HG03064 (cell line): ENCODE measurements around the gene ATP2A3.
A peak's percentile ranks its signal among the peaks of the same experiment; 100 is the strongest.

Source experiments
- ATAC-seq: cut with Tn5 transposase; IDR thresholded peaks from one replicate; pipeline ENCODE4 v1.9.1; 2021; ENCODE audit warnings: low read depth; ENCODE audit not compliant: unreplicated experiment

Gene ATP2A3

DNA sequence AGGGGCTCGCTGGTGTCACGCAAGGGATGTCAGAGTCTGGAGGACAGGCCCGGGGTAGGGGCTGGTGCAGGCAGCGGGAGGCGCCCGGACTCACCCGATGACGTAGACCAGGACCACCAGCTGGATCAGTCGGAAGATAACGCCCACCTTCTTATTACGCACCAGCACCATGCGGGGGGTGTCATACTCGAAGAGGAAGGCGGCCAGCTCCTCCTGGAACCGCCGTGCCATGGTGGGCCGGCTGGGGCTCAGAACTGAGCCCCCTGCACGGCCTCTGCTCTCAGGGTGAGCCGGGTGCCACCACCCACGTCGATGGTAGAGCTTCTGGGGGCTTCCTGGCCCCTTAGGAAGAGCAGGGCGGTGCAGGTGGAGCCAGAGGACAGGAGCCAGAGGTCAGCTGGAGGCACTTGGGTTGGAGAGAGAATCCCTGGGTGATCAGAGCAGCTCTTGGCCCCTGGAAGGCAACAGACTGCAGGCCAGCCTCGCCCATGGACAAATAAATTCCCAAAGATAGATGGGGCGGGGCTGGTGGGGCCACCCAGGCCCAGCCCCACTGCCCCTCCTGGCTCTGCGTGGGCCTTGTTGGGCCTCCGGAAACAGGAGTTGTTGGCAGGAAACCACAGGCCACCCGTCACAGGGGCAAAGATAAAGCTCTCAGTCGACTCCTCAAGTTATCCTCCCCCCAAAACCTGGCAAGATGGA lies 48.1 kb downstream of the ATP2A3 start, which contains the start of gene P2RX1:
Gene P2RX1, minus strand, starts transcription at position 471 of the 702 bp plus-strand sequence. Its CDS starts 240 bp downstream, at position 231.
- ATAC-seq: no peak

DNA sequence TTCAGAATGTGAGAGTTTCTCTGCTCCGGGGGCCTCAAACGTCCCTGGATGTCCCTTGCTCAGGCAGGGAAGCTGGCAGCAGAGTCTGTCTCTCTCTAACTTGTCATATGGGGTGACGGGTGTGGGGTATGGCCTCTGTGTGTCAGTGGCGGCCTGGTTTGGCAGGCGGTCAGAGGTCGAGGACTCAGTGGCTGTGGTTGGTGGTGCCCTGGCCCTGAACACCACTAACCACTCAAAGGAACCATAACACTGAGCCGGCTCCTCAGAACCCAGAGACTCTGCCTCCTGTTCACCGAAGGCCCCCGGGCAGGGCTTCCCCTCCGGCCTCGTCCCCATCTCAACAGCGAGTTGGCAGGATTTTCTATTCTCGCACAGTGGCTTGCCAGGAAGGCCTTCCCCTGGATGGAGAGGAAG lies 48.6 kb downstream of the ATP2A3 start:
- no peak for ATAC-seq

DNA sequence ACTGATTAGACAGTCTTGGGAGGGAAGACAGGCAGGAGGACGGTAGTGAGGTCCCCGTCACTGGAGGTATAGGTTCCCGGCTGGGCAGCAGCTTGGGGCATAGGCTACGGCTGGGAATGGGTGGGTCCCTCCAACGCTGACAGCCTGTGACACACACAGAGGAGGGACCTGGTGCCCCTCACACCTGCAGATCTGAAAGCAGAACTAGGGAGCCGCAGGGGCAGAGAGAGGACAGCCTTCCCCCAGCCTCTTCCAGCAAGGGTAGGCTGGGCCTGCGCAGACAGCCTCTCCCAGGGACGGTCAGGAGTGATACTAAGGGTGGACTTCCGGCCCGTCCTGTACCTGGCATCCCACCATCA lies 49.9 kb downstream of the ATP2A3 start:
- peak; percentile 43 for ATAC-seq

DNA sequence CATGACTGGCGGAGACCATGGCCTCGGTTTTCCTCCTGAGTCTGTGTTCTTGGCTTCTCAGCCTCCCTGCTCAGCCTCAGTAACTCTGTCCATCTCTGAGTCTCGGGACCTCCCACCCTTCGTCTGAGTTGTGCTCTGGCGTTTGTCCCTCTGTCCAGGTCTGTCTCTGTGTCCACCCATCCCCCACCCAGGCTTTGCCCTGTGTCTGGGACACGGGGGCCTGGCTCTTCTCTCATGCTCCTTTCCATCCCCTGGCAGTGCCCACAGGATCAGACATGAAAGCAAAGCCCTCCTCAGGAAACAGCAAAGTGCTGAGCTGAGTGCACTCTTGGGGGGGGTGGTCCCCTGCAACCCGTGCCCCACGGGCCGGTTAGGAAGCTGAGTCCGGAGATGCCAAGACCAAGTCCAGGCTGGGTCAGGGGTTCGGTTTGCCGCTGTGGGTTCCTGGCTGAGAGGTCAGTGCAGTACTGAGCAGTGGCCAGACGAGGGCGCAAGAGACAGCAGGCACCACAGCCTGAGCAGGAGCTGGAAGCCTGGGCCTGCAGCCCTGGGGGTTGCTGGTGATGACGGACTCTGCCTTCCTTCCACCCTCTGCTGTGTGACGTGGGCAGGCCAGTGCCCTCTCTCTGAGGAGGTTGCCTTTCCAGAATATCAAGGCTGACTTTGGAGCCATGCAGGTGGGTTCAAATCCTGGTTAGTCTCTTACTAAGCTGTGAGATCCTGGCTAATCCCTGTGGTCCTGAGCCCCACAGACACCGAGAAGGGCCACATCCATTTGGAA lies 50.5 kb downstream of the ATP2A3 start:
- ATAC-seq: no peak

DNA sequence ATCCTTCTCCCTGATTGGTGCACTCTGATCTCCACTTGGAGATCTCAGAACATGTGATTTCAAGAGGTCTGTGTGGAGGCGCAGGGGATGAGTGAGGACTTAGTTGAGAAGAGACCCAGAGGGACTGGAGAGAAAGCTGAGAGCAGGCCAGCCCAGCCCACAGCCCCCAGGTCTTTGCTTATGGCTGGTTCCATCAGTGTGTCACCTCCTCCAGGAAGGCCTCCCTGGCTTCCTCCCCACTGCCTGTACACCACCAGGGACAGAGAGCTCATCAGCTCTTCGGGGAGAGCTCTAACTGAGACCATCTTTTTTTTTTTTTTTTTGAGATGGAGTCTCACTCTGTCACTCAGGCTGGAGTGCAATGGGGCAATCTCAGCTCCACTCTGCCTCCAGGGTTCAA lies 51.4 kb downstream of the ATP2A3 start:
- no peak for ATAC-seq

DNA sequence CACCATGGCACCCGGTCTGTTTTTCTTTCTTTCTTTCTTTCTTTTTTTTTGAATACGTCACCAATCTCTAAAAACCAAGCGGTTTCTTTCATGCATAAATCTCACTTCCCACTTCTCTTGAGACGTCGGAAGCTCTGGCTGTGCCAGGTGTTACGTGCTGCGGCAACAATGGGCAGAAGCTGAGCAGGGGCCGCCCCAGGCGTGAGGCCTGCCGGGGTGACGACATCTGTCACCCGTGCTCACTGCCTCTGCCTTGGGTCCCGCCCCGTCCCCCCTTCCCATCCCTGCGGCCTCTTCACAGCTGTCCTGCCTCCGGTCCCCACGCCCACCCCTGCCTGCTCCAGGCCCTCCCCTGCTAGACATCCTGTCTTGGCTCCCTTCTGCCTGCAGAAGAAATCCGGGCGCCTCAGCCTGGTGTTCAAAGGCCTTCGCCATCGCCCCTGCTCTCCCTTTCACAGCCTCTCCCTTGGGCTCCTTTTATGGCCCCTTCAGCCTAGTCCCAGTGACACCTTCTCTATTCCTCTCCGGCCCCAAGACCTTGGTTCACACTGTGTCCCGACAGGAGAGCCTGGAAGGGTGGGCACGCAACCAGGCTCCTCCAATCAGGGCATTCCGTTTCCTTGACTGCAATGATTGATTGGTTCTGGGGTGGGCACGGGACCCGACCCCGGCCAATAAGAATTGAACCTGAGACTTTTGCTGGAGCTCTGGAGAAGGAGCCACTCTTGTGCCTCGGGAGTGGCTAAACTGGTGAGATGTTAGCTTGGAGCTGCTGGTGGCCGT lies 52.8 kb downstream of the ATP2A3 start:
- peak; percentile 54 for ATAC-seq

DNA sequence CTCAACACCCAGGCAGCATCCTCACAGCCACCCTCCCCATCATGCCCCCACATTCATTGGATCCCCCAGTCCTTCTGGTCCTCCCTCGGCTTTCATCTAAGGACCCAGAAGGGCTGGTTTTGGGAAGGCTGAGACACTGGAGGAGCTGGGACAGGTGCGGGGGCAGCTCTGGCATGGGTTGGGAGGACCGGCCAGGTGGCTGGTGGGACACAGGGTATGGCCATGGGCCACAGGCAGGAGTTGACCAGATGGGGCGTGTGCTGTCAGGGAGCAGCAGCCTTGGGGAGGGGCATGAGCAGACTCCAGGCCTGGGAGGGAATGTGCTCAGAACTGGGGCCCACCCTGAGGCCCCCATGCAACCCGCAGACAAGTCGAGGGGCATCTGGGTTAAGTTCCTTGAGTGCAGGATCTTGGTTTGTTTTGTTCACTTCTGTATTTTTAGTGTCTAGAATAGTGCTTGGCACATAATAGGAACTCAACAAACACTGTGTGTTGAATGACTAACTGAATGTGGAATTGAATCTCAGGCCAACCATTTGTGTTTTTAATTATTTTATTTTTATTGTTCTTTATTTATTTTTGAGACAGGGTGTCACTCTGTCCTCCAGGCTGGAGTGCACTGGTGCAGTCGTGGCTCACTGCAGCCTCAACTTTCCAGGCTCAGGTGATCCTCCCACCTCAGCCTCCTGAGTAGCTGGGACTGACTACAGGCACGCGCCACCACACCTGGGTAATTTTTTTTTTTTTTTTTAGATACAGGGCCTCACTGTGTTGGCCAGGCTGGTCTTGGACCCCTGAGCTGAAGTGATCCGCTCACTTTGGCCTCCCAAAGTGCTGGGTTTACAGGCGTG lies 53.6 kb downstream of the ATP2A3 start:
- peak; percentile 2 for ATAC-seq

DNA sequence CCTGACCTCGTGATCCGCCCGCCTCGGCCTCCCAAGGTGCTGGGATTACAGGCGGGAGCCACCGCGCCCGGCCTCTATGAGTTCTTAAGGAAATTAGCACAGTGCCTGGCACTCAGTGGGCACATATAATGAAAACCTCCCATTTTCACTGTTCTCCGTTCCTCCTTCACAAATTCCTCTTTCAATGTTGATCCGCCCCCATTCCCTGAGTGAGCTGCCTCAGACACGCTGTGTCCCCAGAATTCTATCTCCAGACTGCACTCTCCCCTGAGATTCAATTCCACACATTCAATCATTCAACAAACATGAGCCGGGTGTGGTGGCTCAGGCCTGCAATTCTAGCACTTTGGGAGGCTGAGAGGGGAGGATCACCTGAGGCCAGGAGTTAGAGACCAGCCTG lies 55.0 kb downstream of the ATP2A3 start:
- no peak for ATAC-seq

DNA sequence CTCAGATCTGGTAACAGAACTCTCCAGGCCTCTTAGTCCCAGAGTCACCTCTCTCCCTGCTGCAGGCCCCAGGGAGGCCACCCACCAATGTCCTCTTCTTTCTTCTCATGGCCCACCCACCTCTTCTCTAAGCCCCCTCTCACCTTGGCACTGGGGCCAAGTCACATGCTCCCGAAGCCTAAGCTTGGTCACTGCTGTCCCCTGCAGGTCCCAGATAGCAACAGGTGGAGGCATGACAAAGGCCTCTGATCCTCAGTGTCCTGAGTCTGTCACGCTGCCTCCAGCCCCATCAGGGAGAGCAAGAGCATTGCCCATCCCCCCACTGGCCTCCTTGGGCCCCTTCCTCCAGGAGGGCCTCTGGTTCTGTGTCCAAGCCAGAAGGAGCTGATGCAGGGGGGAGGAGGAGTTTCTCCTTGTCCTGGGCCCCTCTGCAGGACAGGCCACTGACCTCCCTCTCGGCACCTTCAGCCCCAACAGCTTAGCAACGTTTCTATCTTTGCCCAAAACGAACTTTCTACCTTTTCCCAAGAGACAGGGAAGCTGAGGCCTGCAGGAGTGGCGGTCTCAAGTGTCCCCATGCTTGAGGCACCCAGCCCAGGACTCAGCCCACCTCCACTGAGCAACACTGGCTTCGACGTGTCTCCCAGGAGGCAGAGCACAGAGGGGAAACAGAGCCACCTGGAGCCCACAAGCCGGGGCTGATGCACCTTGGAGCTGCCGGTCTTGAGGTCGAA lies 56.6 kb downstream of the ATP2A3 start:
- ATAC-seq: no peak

DNA sequence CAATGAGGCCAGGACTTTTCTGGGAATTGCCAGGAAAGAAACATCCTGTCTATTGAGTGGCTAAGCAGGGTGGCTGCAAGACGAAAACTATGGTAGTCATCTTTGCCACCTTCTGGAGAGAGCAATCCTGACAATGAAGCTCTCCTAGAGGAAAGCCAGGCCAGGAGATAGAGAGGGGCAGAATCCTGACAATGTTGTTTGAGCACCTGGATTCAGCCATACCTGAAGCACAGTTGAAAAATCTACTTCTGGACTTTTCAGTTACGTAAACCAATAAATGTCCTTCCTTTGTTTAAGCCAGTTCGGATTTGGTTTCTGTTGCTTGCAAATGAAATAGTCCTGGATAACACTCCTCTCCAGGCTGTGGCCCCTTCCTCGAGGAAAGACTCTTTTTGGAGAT lies 57.4 kb downstream of the ATP2A3 start:
- no peak for ATAC-seq

DNA sequence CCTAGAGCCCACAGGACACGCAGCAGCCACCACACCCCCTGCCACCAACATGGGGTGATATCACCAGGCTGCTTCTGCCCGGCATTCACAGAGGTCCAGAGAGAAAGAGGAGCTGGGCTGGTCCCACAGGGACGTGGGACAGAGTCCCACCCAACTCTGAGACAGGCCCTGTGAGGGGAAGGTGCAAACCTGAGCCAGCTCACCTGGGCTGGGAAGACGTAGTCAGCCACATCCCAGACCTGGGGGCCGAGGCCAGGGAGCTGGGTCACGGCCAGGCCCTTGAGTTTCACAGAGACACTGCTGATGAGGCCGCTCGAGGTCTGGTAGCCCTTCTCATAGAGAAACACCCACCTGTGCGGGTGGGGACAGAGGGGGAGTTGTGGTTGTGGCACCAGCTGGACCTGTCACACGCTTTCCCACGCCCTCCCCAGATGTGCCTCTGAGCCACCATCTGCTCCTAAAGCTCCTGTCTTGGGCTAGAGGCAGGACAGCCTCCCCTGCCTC lies 59.2 kb downstream of the ATP2A3 start:
- no peak for ATAC-seq

DNA sequence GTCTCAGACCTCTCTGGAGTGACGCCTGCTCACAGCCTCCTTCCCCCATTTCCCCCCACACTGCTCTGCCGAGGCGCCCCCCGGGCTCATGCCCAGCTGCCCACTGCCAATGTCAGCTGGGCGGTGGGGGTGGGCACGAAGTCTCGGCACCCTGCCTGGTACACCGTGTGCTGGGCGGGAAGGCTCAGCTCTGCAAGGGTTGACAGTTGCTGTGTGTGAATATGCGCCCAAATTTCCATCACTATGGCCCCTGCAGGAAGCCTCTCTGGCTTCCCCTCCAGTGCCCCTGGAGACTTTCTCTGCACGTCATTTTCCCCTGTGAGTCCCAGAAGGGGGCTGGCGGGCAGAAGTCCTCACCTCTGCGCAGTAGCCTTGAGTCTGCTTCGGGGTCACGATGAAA lies 59.7 kb downstream of the ATP2A3 start:
- no peak for ATAC-seq

DNA sequence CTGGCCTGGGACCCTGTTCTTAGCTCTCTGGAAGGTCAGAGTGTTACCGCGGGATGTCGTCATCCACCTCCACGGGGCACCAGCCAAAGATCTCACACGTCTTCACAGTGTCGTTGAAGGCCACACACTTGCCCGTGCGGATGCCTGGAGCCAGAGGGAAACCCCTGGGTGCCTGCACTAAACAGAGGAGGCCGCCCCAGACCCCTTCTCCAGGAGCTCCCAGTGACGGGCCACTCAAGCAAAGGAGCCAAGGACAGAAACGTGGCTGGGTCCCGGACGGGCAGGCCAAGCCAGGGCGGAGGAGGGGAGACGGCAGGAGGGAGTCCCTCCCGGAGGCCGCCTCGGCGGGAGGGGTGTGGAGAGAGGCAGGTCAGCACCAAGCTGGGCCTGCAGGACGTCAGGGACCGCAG lies 60.4 kb downstream of the ATP2A3 start:
- no peak for ATAC-seq

DNA sequence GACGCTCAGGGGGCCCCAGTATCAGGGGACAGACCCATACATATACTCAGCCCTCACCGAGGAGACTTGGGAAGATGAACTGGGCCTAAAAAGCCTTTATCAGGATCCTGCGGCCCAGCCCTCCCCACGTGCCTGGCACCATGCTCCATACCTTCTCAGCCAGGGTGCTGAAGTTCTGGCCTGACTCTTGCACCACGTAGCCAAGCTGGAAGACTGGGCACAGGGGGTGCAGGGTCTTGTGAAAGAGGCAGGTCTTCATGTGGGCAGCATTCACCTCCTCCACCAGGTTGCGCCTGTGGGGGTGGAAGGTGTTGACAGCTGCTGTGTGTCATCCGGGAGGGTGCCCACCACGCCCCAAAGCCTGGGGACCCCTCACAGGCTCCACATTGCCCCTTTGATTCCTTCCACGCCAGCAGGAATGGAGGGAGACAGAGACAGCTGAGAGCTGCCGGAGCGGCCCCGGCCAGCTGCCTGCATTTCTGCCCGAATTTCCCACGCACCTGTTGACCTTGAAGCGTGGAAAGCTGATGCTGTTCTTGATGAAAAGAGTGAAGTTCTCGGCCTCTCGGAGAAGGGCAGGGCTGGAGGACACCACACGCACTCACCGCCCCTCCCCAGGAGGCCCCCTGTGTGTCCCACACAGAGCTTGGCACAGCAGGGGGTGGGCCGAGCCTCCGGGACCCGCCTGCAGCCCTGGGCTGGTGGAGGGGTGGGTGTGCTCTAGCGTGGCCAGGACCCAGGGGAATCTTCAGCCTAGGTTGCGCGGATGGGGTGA lies 61.0 kb downstream of the ATP2A3 start:
- no peak for ATAC-seq

DNA sequence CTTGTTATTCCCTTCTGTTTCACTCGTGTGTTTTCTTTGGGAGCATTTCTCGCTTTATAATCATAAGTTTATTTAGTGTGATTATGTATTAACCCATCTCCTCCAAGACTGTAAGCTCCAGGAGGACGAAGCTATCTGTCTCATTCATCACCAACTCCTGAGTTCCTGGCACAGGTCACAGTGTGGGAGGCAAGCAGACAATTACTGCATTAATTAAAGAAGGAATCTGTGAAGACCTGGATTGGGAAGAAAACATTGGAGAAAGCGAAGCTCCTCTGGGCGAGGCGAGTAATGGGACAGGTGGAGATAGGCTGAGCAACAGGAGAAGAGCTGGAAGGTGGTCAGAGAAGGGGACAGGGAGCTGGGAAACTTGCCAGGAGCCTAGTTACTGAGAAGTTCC lies 63.6 kb downstream of the ATP2A3 start:
- no peak for ATAC-seq

DNA sequence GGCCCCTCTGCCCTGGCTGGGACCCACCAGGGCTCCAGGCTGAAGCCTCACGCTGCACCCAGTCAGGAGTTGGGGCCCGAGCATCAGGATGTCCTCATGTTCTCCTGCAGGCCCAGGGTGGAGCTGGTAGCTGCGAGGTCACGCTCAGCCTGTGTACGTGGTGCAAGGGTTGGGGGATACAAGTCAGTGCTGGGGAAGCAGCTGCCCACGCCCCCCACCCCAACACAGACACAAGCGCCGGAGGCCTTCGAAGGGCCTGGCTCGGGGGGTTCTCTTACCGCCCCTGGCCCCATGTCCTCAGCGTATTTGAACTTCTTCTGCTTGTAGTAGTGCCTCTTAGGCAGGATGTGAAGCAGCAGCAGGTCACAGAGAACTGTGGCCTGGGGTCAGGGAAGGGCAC lies 66.5 kb downstream of the ATP2A3 start:
- no peak for ATAC-seq

DNA sequence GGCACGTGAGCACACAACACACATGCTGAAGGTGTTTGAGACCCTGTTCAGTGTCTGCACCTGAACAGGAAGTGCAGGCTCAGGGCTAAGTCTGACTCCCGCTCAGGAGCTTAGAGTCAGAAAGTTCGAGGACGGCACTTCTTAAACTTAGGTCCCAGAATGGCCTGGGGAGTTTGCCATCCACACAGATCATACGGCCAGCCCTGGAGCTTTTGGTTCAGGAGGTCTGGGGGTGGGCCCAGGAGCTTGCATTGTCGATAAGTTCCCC lies 67.3 kb downstream of the ATP2A3 start:
- ATAC-seq: no peak

DNA sequence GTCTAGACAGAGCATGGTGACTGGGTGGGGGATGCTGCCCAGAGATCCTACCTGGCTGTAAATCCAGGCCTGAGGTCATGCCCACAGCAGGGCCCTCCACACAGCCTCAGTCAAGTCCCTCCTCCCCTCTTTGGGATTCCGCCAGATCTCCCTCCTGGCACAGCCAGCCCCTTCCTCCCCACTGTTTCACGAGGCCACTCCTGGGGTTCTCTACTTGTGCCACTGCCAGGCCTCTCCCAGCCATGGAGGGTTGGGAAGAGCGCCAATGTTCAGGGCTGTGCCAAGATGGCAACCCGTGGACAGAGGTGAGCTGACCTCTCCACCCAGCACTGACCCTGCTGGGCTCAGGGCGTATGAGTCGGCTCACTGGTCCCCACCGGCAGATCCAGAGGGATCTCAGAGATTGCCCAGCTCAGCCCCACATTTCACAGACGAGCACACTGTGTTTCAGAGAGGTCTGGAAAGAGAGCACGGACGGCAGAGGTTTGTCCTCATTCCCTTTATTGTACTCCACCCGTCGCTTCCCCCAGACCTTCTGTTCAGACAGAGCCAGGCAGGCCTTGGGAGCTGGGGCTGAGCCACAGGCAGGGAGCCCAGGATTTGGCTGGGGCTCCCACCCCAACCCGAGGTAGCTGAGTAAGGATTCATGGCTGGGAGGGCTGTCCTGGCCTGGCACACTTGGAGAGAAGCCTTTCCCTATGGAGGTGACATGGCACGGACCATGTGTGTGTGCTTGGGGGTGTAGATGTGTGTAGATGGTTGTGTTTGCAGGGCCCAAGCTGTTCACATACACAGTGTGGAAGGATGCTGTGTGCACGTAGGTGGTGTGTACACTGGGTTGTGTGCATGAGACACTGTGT lies 67.9 kb downstream of the ATP2A3 start:
- no peak for ATAC-seq
